Activated T-helper 17 cell treated with anti-CD3 and anti-CD28 coated beads, Interleukin-2, amount 50 U/mL, for 72 hours (primary cell): ENCODE data around the gene MAIP1. TPM values are rescaled to one million over a fixed set of nuclear protein-coding genes. Genes with fewer than 3 reads are reported as not detected.

Experiments
- ATAC-seq: fragments of 150-1000 bp; cut with Tn5 transposase; replicated peaks from 2 replicates; pipeline ENCODE4 v1.10.0; 2021; ENCODE audit warnings: mild to moderate bottlenecking, moderate library complexity
- H3K27ac Mint-ChIP-seq: one replicate; pipeline ENCODE4 v1.8.0; 2022; ENCODE audit warnings: mixed read lengths
- H3K27me3 Mint-ChIP-seq: one replicate; pipeline ENCODE4 v1.8.0; 2022; ENCODE audit warnings: mixed read lengths
- H3K36me3 Mint-ChIP-seq: one replicate; pipeline ENCODE4 v1.8.0; 2022; ENCODE audit warnings: low read depth, mild to moderate bottlenecking, mixed read lengths
- H3K4me1 Mint-ChIP-seq: one replicate; pipeline ENCODE4 v1.8.0; 2022; ENCODE audit warnings: mixed read lengths
- H3K4me3 Mint-ChIP-seq: one replicate; pipeline ENCODE4 v1.8.0; 2022; ENCODE audit warnings: mild to moderate bottlenecking, mixed read lengths
- H3K9me3 Mint-ChIP-seq: one replicate; pipeline ENCODE4 v1.8.0; 2022; ENCODE audit warnings: mixed read lengths
- total RNA-seq, 2 donors: library from RNA; stranded (reverse); gene quantifications; one replicate each; pipeline ENCODE4 v1.2.3, GENCODE V29; 2022

MAIP1 gene
- total RNA-seq, 2 donors from 2014 or later, result 22.8 to 35.3 TPM

GRCh38 chr2:199989822-199990221, 34.4 kb downstream of the MAIP1 start:
- Mint-ChIP-seq H3K4me1 (peaks cover 4% of the 10 kb centered on the region), H3K9me3 (no peaks in the 10 kb centered on the region)
- no peak for ATAC-seq

GRCh38 chr2:199991691-199992090, 36.3 kb downstream of the MAIP1 start:
- no peaks in the 10 kb centered on the region for H3K4me1 Mint-ChIP-seq
- H3K4me3 Mint-ChIP-seq, result no peak overlapping the region
- H3K36me3 Mint-ChIP-seq, result no peaks in the 10 kb centered on the region
- no peak for ATAC-seq
- no peak overlapping the region for H3K27ac Mint-ChIP-seq
- no peaks in the 10 kb centered on the region for H3K9me3 Mint-ChIP-seq
- peaks cover 10% of the 10 kb centered on the region for H3K27me3 Mint-ChIP-seq

More at GRCh38 chr2:199989822-199990221, 34.4 kb downstream of the MAIP1 start:
- Mint-ChIP-seq H3K27ac (no peak overlapping the region), H3K4me3 (no peak overlapping the region), H3K36me3 (no peaks in the 10 kb centered on the region), H3K27me3 (peaks cover 10% of the 10 kb centered on the region)

GRCh38 chr2:199992296-199992695, 36.9 kb downstream of the MAIP1 start:
- H3K27me3 Mint-ChIP-seq, result peaks cover 10% of the 10 kb centered on the region
- H3K9me3 Mint-ChIP-seq, result no peaks in the 10 kb centered on the region
- H3K4me3 Mint-ChIP-seq, result no peak overlapping the region
- ATAC-seq, result no peak
- no peak overlapping the region for H3K27ac Mint-ChIP-seq
- H3K36me3 Mint-ChIP-seq, result no peaks in the 10 kb centered on the region
- no peaks in the 10 kb centered on the region for H3K4me1 Mint-ChIP-seq

- ATAC-seq, result no peak
Observed at GRCh38 chr2:199994371-199994770, 39.0 kb downstream of the MAIP1 start.

GRCh38 chr2:199994896-199995295, 39.5 kb downstream of the MAIP1 start:
- Mint-ChIP-seq H3K9me3 (no peaks in the 10 kb centered on the region), H3K27me3 (peaks cover 11% of the 10 kb centered on the region), H3K4me3 (no peak overlapping the region), H3K36me3 (no peaks in the 10 kb centered on the region), H3K27ac (no peak overlapping the region), H3K4me1 (no peaks in the 10 kb centered on the region)
- ATAC-seq, result no peak

More at GRCh38 chr2:199994371-199994770, 39.0 kb downstream of the MAIP1 start:
- Mint-ChIP-seq H3K36me3 (no peaks in the 10 kb centered on the region), H3K9me3 (no peaks in the 10 kb centered on the region), H3K4me1 (no peaks in the 10 kb centered on the region), H3K4me3 (no peak overlapping the region), H3K27me3 (peaks cover 10% of the 10 kb centered on the region), H3K27ac (no peak overlapping the region)

- Mint-ChIP-seq H3K9me3 (no peaks in the 10 kb centered on the region), H3K27me3 (peaks cover 15% of the 10 kb centered on the region), H3K4me1 (no peaks in the 10 kb centered on the region), H3K4me3 (no peak overlapping the region), H3K27ac (no peak overlapping the region), H3K36me3 (no peaks in the 10 kb centered on the region)
- ATAC-seq, result no peak
Observed at GRCh38 chr2:199997296-199997695, 41.9 kb downstream of the MAIP1 start.

GRCh38 chr2:199999166-199999565, 43.8 kb downstream of the MAIP1 start:
- H3K27me3 Mint-ChIP-seq, result peaks cover 7% of the 10 kb centered on the region
- no peaks in the 10 kb centered on the region for H3K9me3 Mint-ChIP-seq
- no peaks in the 10 kb centered on the region for H3K4me1 Mint-ChIP-seq
- ATAC-seq, result no peak
- H3K27ac Mint-ChIP-seq, result no peak overlapping the region
- no peaks in the 10 kb centered on the region for H3K36me3 Mint-ChIP-seq
- no peak overlapping the region for H3K4me3 Mint-ChIP-seq

GRCh38 chr2:200000444-200001163, 45.2 kb downstream of the MAIP1 start:
- no peaks in the 10 kb centered on the region for H3K36me3 Mint-ChIP-seq
- H3K27me3 Mint-ChIP-seq, result peaks cover 11% of the 10 kb centered on the region
- H3K27ac Mint-ChIP-seq, result no peak overlapping the region
- H3K4me1 Mint-ChIP-seq, result no peaks in the 10 kb centered on the region
- peaks cover 5% of the 10 kb centered on the region for H3K9me3 Mint-ChIP-seq
- no peak for ATAC-seq
- no peak overlapping the region for H3K4me3 Mint-ChIP-seq

GRCh38 chr2:200003444-200003843, 48.1 kb downstream of the MAIP1 start:
- ATAC-seq, result no peak
- Mint-ChIP-seq H3K36me3 (no peaks in the 10 kb centered on the region), H3K4me3 (no peak overlapping the region), H3K27ac (no peak overlapping the region), H3K27me3 (peaks cover 11% of the 10 kb centered on the region), H3K9me3 (peaks cover 5% of the 10 kb centered on the region), H3K4me1 (no peaks in the 10 kb centered on the region)

- no peak for ATAC-seq
- peaks cover 9% of the 10 kb centered on the region for H3K27me3 Mint-ChIP-seq
- no peak overlapping the region for H3K4me3 Mint-ChIP-seq
- H3K27ac Mint-ChIP-seq, result no peak overlapping the region
- peaks cover 5% of the 10 kb centered on the region for H3K9me3 Mint-ChIP-seq
- H3K36me3 Mint-ChIP-seq, result no peaks in the 10 kb centered on the region
- H3K4me1 Mint-ChIP-seq, result no peaks in the 10 kb centered on the region
Observed at GRCh38 chr2:200005675-200006074, 50.3 kb downstream of the MAIP1 start.

GRCh38 chr2:200007306-200007705, 51.9 kb downstream of the MAIP1 start:
- H3K27me3 Mint-ChIP-seq, result peaks cover 16% of the 10 kb centered on the region
- H3K9me3 Mint-ChIP-seq, result peaks cover 5% of the 10 kb centered on the region
- H3K4me3 Mint-ChIP-seq, result no peak overlapping the region
- H3K27ac Mint-ChIP-seq, result no peak overlapping the region
- ATAC-seq, result no peak
- no peaks in the 10 kb centered on the region for H3K4me1 Mint-ChIP-seq
- H3K36me3 Mint-ChIP-seq, result no peaks in the 10 kb centered on the region

GRCh38 chr2:200012401-200012800, 57.0 kb downstream of the MAIP1 start:
- Mint-ChIP-seq H3K4me3 (no peak overlapping the region), H3K27ac (no peak overlapping the region), H3K27me3 (peaks cover 14% of the 10 kb centered on the region), H3K9me3 (no peaks in the 10 kb centered on the region), H3K36me3 (no peaks in the 10 kb centered on the region), H3K4me1 (no peaks in the 10 kb centered on the region)
- ATAC-seq, result no peak

Other genes starting within 250 kb of the MAIP1 start
- gene FTCDNL1, start 104.4 kb upstream of the MAIP1 start, total RNA-seq, result 1 to 10 TPM; 1.3 to 2.4 TPM
- gene C2orf69, start 44.3 kb upstream of the MAIP1 start, total RNA-seq, result 10 to 100 TPM; 16.3 to 19.8 TPM
- gene TYW5, start 91 bp upstream of the MAIP1 start, total RNA-seq, result 10 to 100 TPM; 11.0 to 16.1 TPM